GM18520 (cell line): ENCODE results near the gene SMG6.
"Not testable (repeated sequence)": the region's sequence is repeated elsewhere in the genome, so short reads cannot be mapped to it uniquely, and the experiment has no call there.

ENCODE experiments used
- ATAC-seq: cut with Tn5 transposase; IDR thresholded peaks from one replicate; pipeline ENCODE4 v1.9.1; 2021; ENCODE audit not compliant: unreplicated experiment

SMG6 gene

GRCh38 chr17:2151358-2152033 is 152.1 kb downstream of the SMG6 start:
- no peak for ATAC-seq

DNA sequence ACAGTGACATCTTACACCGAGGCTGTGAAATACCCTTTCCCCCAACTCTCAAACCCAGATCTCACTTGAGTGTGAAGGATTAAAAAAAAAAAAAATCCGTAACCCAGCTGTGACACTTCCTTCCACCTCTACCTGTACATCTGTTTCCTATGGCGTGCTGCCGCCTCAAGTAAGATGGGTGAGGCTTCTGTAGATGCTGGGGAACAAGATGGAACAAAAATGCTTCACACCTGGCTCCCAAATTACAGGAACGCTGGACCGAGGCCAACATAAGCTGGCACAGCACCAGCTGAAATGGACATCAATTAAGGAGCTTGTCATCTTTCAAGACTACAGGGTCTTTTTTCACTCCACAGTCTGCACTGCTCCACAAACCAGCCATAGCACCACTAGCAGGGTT is 152.8 kb downstream of the SMG6 start:
- ATAC-seq = no peak

GRCh38 chr17:2149934-2150333 is 153.7 kb downstream of the SMG6 start:
- ATAC-seq = no peak

GRCh38 chr17:2146132-2146871 is 157.3 kb downstream of the SMG6 start:
- ATAC-seq = no peak

GRCh38 chr17:2144701-2145100 is 158.9 kb downstream of the SMG6 start:
- no peak for ATAC-seq

DNA sequence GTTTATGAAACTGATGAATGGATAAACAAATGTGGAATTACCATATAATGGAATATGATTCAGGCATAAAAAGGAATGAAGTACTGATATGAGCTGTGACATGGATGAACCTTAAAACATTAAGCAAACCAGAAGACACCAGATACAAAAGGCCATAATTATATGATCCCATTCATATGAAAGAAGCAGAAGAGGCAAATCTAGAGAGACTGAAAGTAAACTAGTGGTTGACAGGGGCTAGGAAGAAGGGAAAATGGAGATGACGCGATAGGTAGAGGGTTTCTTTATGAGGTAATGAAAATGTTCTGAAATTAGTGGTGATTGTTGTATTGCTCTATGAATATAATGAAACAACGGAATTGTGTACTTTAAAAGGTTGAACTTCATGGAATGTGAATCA is 160.3 kb downstream of the SMG6 start:
- no peak for ATAC-seq

DNA sequence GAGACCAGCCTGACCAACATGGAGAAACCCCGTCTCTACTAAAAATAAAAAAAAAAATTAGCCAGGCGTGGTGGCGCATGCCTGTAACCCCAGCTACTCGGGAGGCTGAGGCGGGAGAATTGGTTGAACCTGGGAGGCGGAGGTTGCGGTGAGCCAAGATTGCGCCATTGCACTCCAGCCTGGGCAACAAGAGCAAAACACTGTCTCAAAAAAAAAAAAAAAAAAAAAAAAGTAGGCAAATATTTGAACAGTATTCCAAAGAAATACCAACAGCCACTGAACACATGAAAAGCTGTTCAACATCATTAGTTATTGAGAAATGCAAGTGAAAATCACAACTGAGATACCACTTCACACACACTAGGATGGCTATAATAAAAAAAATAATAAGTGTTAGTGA is 160.9 kb downstream of the SMG6 start:
- ATAC-seq = not testable (repeated sequence)

- no peak for ATAC-seq
Measured at GRCh38 chr17:2140683-2141082, 162.9 kb downstream of the SMG6 start.

DNA sequence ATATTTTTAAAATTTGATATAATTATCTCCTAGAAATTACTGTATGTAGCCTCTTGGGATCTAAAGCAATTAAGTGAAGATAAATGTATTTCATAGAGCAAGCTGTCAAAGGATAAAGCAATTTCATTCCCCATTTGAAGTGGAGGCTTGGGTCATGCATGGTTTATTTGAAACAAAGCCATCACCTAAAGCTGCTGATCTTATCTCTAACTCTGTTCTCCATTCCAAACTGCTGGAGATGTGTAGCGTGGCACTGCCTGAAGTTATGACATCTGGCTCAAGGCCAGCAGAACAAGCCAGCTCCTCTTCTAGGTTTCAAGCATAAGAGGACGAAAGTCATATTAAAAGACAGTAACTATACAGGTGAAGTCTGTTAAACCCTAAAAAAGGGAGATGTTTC is 164.8 kb downstream of the SMG6 start:
- no peak for ATAC-seq

- ATAC-seq = no peak
Measured at GRCh38 chr17:2138318-2138717, 165.3 kb downstream of the SMG6 start.

GRCh38 chr17:2137342-2138098 is 166.1 kb downstream of the SMG6 start:
- ATAC-seq = no peak

DNA sequence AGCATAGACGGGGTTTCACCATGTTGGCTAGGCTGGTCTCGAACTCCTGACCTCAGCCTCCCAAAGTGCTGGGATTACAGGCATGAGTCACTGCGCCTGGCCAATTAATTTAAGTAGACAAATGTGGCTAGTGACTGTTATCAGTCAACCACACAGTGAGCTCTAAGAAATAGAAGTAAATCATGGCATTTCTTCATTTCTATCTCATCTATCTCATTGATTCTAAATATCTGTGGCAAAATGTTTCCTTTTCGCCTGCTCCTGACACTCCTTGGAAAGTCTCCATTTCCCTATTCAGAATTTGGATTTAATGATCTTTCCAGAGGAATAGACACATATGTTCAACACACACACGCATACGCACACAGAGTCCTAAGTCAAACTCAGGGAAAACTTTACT is 167.3 kb downstream of the SMG6 start:
- no peak for ATAC-seq

DNA sequence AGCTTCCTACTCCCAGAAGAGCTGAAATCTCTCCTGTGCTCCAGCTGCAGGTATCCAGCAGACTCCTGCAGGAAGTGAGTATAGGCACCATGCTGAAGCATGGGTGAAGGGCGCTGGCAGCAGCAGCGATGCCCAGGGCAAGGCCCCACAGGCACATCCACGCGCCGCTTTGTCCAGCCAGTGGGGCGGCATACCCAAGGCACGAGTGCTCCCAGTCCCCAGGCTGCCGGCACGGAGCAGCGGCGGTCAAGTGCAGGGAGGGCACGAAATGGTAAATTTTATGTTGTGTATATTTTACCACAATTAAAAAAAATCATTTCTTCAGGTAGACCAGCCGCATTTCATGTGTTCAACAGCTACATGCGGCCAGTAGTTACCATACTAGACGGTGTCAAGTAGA is 175.6 kb downstream of the SMG6 start:
- no peak for ATAC-seq

GRCh38 chr17:2125013-2125535 is 178.5 kb downstream of the SMG6 start:
- no peak for ATAC-seq

DNA sequence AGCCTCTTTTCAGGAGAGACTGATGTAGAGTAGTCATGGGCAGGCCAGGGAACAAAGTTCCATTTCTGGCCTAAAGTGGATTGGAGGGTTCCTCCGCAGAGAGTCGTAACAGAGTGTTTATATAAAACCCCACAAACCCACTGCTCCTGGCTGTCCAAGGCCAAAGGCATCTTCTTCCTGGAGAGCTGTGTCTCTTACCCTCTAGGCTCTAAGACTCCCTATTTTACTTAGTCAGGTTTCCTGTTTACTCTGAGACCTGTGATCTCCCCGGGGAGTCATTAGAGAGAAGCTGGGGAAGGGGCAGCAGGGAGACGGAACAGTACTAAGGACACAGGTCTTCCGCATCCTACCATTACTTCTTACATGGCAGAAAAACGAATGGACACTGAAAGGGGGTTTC is 179.2 kb downstream of the SMG6 start:
- no peak for ATAC-seq

DNA sequence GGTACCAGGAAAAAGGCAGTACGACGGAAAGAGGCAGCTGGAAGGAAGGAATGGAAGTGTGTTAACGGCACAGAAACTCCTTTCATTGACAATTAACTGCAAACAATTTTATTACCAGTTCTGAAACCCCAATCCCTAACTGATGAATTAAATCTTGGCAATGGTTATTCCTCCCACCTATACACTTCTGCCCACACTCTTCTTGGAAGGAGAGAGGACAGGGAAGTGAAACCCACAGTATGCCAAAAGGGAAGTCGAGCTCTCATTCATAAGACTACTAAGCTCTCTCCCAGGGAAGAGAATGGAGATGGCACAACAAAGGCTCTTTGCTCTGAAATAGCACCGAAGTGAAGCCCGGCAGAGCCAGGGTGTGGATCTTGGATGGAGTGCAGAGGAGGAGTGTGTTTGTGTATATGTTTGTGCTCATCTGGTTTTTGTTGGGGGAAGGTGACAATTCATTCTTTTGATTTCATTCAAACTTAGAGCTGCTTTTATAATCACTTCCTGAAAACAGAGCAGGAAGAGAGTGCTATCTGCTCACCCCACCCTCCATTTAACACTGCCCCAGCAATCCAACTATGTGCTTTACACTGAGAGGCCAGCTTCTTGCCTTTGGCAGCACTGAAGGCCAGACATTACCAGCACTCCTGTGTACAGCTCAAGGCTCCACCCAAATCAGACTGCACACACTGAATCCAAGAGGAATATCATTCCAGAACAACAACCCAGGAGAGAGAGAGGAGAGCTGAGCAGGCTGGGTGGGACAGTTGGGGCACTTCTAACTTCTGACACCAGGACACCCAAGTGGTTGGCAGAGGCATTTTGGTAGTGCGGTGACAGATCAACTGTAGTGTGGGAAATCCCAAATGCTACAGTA is 180.0 kb downstream of the SMG6 start:
- no peak for ATAC-seq

DNA sequence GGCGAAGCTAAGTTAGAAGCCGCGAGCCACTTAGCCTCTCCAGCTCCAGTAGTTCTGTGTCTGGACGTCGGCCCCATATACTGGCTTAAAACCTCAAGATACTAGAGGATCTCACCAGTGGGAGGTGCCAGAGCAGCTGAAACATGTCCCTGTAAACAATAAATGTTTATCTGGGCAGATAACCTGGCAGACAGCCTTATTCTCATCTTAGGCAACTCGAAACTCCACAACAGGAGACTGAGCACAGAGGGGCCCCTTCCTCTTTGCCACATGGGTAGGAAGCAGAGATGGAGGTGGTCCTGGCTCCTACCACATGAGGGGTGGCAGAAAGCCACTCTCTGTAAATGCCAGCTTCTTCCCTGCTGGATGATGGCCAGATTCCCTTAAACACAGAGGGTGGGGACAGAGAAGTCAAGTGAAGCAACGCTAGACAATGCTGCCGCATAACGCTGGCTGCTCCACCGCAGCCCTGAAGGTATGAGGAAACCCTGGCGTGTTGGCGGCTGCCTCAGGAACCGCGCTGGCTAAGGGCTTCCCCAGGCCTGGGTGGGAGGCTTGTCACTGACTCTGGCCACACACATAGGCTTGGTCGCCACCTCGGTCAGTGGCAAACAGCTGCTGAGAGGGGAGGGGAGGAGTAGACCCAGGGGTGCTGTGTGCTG is 180.8 kb downstream of the SMG6 start:
- ATAC-seq = no peak

DNA sequence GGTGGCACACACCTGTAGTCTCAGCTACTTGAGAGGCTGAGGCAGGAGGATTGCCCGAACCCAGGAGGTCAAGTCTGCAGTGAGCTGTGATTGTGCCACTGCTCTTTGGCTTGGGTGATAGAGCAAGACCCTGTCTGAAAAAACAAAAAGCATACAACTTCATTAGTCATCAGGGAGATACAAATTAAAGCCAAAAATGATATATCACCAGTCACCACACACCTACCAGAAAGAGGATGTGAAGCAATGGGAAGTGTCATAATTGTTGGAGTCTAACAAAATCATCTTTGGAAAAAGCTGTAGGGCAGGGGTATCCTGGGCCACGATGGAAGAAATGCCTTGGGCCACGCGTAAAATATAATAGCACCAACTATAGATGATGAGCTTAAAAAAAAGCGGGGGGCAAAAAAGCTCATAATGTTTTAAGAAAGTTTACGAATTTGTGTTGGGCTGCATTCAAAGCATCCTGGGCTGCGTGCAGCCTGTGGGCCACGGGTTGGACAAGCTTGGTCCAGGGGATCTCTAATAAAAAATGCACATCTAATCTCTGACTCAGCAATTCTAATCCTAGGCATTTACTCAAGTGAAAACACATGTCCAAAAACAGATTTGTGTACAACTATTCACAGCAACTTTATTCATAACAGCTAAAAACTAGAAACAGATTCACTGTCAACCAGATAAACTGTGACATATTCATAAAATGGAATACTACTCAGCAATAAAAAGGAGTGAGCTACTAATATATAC is 182.8 kb downstream of the SMG6 start:
- no peak for ATAC-seq

DNA sequence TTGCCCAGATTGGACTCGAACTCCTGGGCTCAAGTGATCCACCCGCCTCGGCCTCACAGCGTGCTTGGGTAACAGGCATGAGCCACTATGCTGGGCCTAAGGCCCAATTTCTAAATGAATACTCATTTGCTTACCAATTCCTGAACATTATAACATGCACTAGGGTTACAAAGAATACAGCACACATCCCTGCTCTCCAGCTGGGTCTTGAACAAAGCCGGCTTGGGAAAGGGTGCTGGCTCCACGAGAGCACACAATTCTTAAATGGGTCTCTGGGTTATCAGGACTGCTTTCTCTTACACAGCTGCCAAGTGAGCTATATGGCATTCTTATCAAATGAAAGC is 190.3 kb downstream of the SMG6 start:
- no peak for ATAC-seq

- ATAC-seq = no peak
Measured at GRCh38 chr17:2111691-2112090, 191.9 kb downstream of the SMG6 start.
